Nephron (organoid): Measurements from ENCODE around the gene HMBS.
A peak's percentile ranks its signal among the peaks of the same experiment; 100 is the strongest.

Experiments
- H3K27ac Mint-ChIP-seq, 3 experiments: 2 replicates each; pipeline ENCODE4 v1.8.0; 2020; ENCODE audit warnings: mixed read lengths in 3 of 3, mild to moderate bottlenecking in 2 of 3, moderate library complexity in 1 of 3
- H3K27me3 Mint-ChIP-seq: 2 replicates; pipeline ENCODE4 v1.8.0; 2021; ENCODE audit warnings: low read depth, mild to moderate bottlenecking, moderate library complexity, mixed read lengths
- H3K36me3 Mint-ChIP-seq: 2 replicates; pipeline ENCODE4 v1.8.0; 2020; ENCODE audit warnings: low read depth, mixed read lengths
- H3K4me1 Mint-ChIP-seq: 2 replicates; pipeline ENCODE4 v1.8.0; 2020; ENCODE audit warnings: mixed read lengths
- H3K4me3 Mint-ChIP-seq, 3 experiments: 2 replicates each; pipeline ENCODE4 v1.8.0; 2020; ENCODE audit warnings: mild to moderate bottlenecking in 3 of 3, mixed read lengths in 3 of 3, moderate library complexity in 2 of 3
- H3K9me3 Mint-ChIP-seq: 2 replicates; pipeline ENCODE4 v1.8.0; 2020; ENCODE audit warnings: mixed read lengths
- TF ChIP-seq, protein P1 (sequence below), 3 experiments: fragments of 200-600 bp; sonication (generic); IDR thresholded peaks; one replicate each; pipeline ENCODE4 v1.5.0; 2021; ENCODE audit warnings: antibody characterized with exemption in 3 of 3; ENCODE audit not compliant: unreplicated experiment in 3 of 3

HMBS gene

GRCh38 chr11:119091178-119091577 lies 6.5 kb downstream of the HMBS start:
- TF ChIP-seq, protein P1, sequence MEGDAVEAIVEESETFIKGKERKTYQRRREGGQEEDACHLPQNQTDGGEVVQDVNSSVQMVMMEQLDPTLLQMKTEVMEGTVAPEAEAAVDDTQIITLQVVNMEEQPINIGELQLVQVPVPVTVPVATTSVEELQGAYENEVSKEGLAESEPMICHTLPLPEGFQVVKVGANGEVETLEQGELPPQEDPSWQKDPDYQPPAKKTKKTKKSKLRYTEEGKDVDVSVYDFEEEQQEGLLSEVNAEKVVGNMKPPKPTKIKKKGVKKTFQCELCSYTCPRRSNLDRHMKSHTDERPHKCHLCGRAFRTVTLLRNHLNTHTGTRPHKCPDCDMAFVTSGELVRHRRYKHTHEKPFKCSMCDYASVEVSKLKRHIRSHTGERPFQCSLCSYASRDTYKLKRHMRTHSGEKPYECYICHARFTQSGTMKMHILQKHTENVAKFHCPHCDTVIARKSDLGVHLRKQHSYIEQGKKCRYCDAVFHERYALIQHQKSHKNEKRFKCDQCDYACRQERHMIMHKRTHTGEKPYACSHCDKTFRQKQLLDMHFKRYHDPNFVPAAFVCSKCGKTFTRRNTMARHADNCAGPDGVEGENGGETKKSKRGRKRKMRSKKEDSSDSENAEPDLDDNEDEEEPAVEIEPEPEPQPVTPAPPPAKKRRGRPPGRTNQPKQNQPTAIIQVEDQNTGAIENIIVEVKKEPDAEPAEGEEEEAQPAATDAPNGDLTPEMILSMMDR (IDR thresholded peaks at IDR 0.05; ENCODE audit: unreplicated experiment in 3 of 3): no peak
- Mint-ChIP-seq H3K27ac (peak overlapping the region in 2 of 3 experiments; percentile 38 to 67), H3K4me3 (peak overlapping the region; percentile 57 to 64 (median 58)), H3K4me1 (peaks cover 41% of the 10 kb centered on the region), H3K36me3 (peaks cover 21% of the 10 kb centered on the region), H3K9me3 (no peaks in the 10 kb centered on the region), H3K27me3 (no peaks in the 10 kb centered on the region)

DNA sequence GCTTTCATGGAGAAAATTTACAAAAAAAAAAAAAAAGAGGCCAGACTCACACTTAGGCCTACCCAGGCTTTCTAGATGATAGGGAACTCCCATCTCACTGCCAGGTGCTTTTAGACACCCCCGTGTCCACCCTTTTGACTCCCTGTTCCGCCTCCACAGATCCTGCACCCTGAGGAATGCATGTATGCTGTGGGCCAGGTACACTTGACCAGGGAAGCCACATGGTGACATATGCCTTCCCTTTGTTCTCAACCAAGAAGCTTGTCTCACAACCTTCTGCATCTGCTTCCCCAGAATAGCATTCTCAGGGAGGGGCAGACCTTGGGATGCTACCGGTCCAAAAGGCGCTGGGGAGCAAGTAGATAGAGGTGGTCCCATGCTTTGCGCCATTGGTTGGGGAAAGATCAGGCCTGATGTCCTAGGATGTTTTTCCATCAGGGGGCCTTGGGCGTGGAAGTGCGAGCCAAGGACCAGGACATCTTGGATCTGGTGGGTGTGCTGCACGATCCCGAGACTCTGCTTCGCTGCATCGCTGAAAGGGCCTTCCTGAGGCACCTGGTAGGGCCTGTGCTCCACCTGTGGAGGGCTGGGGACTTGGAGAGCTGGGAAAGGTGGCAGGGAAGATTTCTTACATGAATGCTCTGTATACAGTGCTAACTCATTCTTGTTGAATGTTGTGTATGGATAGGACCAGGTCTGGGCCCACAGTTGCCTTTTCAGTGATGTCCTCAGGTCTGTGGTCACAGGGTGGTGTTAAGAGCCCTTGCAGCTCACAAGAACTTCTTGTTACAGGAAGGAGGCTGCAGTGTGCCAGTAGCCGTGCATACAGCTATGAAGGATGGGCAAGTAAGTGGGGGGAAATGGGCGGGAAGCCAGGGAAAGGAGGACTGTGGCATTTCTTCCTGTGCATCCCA lies 7.5 kb downstream of the HMBS start:
- TF ChIP-seq, protein P1 (IDR thresholded peaks at IDR 0.05; ENCODE audit: unreplicated experiment in 3 of 3): no peak
- H3K27me3 Mint-ChIP-seq: no peaks in the 10 kb centered on the region
- peak overlapping the region; percentile 91 to 98 (median 97) for H3K4me3 Mint-ChIP-seq
- H3K36me3 Mint-ChIP-seq: peaks cover 28% of the 10 kb centered on the region
- no peaks in the 10 kb centered on the region for H3K9me3 Mint-ChIP-seq
- H3K4me1 Mint-ChIP-seq: peaks cover 41% of the 10 kb centered on the region
- peak overlapping the region; percentile 45 to 67 (median 55) for H3K27ac Mint-ChIP-seq

DNA sequence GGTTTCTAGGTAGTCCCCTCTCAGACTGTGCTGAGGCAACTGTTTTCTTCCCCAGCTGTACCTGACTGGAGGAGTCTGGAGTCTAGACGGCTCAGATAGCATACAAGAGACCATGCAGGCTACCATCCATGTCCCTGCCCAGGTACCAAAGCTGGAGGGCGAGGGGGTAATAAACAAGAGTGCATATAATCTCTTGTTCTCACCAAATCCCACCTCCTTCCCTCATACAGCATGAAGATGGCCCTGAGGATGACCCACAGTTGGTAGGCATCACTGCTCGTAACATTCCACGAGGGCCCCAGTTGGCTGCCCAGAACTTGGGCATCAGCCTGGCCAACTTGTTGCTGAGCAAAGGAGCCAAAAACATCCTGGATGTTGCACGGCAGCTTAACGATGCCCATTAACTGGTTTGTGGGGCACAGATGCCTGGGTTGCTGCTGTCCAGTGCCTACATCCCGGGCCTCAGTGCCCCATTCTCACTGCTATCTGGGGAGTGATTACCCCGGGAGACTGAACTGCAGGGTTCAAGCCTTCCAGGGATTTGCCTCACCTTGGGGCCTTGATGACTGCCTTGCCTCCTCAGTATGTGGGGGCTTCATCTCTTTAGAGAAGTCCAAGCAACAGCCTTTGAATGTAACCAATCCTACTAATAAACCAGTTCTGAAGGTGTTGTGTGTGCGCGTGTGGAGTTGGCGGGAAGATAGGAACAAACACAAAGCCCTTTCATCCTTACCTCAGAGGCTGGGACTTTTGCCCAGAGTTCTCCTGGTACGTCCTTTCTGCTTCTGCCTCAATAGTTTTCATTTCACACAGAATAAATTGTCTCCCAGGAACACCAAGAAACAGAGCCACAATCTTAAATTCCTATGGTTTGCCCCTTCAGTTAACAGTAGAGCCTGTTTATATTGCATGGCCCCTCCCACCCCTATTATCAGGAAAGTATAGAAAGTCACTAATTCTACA lies 8.5 kb downstream of the HMBS start:
- Mint-ChIP-seq H3K9me3 (no peaks in the 10 kb centered on the region), H3K36me3 (peaks cover 38% of the 10 kb centered on the region), H3K27me3 (peaks cover 3% of the 10 kb centered on the region), H3K4me3 (peak overlapping the region; percentile 91 to 98 (median 97)), H3K27ac (peak overlapping the region; percentile 45 to 94 (median 91)), H3K4me1 (peaks cover 41% of the 10 kb centered on the region)
- TF ChIP-seq, protein P1 (IDR thresholded peaks at IDR 0.05; ENCODE audit: unreplicated experiment in 3 of 3): no peak

DNA sequence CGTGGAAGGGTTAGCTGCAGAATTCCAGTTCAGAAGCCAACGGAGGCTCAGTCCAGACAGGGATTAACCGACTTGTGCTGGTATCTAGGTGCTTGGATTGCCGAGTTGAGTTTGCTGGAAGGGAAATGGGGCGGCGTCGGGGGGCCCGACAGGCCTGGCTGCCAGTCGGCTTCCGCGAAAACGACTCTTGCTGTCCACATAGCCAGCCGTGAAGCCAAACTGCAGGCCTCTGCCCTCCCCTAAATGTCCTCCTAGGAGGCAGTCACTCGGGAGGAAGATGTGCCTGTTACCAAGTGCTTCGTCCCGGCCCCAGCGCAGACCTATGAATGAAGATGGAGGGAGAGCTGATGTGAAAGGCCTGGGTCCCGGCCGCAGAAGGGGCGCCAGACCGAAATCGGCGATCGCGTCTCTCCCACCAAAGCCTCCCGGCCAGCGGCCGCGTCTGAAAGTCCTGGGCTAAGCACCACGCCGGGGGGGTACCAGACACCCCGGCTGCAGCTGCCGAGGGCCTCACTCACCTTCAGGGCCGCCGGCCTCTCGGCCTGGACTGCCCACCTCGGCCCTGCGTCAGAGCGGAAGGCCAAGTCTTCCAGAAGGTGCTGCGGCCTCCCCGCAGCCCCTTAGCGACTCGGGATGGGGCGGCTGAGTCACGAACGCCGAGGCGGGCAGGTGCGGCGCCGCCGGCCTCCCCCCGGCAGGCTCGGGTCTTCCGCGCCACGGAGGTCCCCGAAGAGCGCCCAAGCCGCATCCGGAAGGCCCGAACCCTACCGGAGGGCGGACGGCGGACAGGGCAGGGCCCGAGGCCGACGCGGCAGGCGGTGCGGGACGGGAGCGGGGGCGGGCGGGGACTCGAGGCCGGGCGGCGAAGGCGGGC lies 9.5 kb downstream of the HMBS start:
- no peaks in the 10 kb centered on the region for H3K9me3 Mint-ChIP-seq
- TF ChIP-seq, protein P1 (IDR thresholded peaks at IDR 0.05; ENCODE audit: unreplicated experiment in 3 of 3): no peak
- peaks cover 3% of the 10 kb centered on the region for H3K27me3 Mint-ChIP-seq
- H3K27ac Mint-ChIP-seq: peak overlapping the region; percentile 4 to 94 (median 91)
- H3K4me3 Mint-ChIP-seq: peak overlapping the region; percentile 92 to 98 (median 97)
- peaks cover 41% of the 10 kb centered on the region for H3K4me1 Mint-ChIP-seq
- H3K36me3 Mint-ChIP-seq: peaks cover 47% of the 10 kb centered on the region

DNA sequence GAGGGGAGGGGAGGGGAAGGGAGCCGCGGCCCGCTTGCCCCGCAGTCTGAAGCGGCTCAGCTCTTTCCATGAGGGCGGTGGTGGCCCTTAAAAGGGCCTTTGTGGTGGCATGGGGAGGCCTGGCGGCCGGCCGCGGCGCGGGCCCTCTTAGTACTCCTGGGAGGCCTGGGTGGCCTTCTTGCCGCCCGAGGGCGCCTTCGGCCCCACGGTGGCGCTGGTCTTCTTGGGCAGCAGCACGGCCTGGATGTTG lies 10.1 kb downstream of the HMBS start:
- peaks cover 3% of the 10 kb centered on the region for H3K27me3 Mint-ChIP-seq
- TF ChIP-seq, protein P1 (IDR thresholded peaks at IDR 0.05; ENCODE audit: unreplicated experiment in 3 of 3): peak; percentile 57 to 80 (median 64)
- no peaks in the 10 kb centered on the region for H3K9me3 Mint-ChIP-seq
- peaks cover 42% of the 10 kb centered on the region for H3K4me1 Mint-ChIP-seq
- H3K27ac Mint-ChIP-seq: peak overlapping the region; percentile 4 to 94 (median 48)
- H3K36me3 Mint-ChIP-seq: peaks cover 46% of the 10 kb centered on the region
- H3K4me3 Mint-ChIP-seq: peak overlapping the region; percentile 92 to 95 (median 94)
